GM18508 (cell line): ENCODE data around the gene FHAD1.
"Not testable (repeated sequence)": the region's sequence is repeated elsewhere in the genome, so short reads cannot be mapped to it uniquely, and the experiment has no call there.

Experiments
- ATAC-seq: cut with Tn5 transposase; IDR thresholded peaks from one replicate; pipeline ENCODE4 v1.9.1; 2021; ENCODE audit warnings: moderate number of reproducible peaks; ENCODE audit not compliant: insufficient read depth, unreplicated experiment

FHAD1 gene

DNA sequence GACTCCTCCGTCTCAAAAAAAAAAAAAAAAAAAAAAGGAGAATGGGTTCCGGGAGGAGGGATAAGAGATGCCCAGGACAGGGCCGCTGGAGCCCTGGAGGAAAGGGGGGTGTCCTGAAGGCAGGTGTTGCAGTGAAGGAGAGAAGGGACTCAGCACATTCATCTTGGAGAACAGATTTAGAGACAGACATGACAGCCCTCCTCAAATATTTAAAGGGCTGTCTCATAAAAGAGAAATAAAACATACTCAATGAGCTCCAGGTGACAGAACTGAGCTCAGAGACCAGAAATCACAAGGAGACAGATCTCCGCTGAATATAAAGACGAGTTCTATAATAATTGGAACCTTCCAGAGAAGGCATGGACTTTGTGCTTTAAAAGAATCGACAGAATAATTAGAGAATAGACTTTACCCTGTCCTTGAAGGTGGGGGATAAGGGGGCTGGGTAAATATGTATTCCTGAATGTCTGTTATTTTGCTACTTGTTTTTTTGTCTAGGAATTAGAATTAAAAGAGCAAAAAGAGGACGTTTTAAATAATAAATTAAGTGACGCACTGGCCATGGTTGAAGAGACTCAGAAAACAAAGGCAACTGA, 110.7 kb downstream of the FHAD1 start:
- no peak for ATAC-seq

DNA sequence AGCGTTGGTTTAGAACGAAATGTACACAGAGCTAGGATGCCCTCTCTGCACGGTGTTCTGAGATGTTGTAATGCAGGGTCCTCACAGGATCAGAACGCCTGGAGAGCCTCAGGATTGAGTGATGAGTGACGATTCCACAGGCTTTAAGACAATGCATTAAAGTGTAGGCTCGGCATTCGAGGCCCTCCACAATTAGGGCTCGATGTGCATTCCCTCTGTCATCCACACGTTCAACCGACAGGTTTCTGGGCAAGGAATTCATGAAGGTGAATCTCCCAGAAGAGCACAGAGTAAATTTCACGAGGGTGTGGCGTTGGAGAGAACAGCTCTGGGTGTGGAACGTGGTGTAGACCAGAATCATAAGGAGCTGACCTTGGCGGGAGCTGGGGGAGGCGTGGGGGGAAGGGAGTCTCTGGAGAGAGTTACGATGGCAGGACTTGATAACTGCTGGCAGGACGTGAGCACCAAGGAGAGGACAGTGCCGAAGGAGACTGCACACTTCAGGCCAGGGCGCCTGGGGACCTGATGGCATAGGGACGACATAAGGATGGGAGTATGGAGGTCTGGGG, 111.6 kb downstream of the FHAD1 start:
- no peak for ATAC-seq

- no peak for ATAC-seq
Observed at GRCh38 chr1:15360700-15361099, 113.7 kb downstream of the FHAD1 start.

GRCh38 chr1:15362096-15362736, 115.2 kb downstream of the FHAD1 start:
- no peak for ATAC-seq

DNA sequence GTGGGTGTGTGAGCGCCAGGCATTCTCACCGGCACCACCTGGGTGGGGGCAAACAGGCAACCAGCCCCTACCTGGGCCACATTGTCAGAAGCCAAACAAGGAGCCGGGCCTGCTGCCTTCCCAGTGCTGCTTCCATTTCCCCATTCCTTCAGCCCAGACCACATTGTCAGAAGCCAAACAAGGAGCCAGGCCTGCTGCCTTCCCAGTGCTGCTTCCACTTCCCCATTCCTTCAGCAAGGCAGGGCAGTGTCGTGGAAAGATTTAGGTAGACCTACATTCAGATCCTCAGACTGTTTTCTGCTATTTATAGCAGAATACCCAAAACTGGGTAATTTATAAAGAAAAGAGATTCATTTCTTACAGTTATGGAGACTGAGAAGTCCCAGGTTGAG, 115.7 kb downstream of the FHAD1 start:
- no peak for ATAC-seq

GRCh38 chr1:15364740-15365139, 117.7 kb downstream of the FHAD1 start:
- no peak for ATAC-seq

DNA sequence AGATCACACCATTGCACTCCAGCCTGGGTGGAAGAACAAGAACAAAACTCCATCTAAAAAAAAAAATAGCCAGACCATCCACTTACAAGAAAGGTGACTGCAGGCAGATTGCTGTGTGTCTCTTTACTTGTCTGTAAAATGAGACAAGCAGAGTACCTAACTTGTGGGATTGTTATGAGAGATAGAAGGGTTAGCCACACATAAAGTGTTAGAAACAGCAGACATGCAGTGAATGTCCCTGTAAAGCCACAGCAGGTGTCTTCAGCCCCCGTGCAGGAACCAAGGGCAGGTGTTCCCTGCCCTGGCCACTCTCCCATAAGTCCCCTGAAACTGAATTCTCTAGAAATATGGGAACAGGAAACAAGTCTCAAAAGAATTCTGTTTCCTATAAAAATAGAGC, 121.9 kb downstream of the FHAD1 start:
- no peak for ATAC-seq

DNA sequence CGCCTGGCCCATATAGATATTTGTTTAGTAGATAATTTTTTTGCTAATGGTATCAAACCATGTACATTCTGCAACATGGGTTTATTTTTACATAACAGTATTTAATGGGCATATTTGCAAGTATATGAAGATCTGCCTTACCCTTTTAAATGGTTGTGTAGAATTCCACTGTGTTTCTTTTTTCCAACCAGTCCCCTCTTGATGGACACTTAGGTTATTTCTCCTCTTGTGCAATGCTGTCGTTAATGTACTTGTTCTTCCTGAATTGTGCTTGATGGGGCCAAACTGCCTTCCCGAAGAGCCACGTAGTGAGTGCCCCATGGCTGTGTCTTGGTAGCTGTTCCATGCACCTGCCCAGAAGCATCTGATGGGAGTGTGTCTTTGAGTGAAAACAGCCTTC, 123.2 kb downstream of the FHAD1 start:
- no peak for ATAC-seq

GRCh38 chr1:15370781-15371520, 123.9 kb downstream of the FHAD1 start:
- no peak for ATAC-seq

DNA sequence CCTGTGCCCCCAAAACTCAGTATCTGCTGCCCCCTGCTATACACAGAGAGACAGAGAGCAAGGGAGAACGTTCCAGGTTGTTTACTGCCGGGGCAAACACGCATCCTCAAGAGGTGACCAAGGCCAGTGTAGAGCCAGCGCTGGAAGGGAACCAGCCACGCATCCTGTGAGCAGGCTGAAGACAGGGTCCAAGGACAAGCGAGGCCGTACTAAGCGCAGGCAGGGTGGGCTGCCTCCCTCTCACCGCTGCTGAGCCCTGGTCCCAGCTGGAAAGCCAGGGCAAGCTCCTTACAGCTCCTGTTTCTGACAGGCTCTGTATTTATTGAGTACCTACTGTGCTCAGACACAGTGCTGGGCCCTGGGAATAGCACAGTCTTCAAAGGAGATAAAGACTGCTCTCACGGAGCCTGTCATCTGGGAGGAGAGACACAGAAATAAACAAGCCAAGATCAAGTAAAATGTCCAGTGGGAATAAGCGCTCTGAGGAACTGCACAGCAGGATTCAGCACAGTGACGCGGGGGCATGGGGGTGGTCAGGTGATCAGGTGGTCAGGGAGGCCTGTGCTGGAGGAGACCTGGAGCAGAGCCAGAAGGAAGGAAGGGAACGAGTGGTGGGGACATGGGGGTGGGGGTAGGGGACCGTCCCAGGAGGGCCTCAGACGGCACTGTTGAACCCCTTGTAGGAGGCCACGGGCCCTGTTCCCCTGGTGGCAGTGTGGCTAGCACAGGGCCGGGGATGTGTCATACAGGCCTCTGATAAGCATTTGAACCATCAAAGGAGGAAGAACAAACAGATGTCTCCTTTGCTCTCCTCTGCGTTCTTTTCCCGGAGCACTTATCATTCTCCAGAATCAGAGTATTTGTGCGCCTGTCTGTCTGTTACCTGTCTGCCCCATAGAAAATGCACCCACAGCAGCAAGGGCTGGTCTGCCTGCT, 124.9 kb downstream of the FHAD1 start:
- no peak for ATAC-seq

DNA sequence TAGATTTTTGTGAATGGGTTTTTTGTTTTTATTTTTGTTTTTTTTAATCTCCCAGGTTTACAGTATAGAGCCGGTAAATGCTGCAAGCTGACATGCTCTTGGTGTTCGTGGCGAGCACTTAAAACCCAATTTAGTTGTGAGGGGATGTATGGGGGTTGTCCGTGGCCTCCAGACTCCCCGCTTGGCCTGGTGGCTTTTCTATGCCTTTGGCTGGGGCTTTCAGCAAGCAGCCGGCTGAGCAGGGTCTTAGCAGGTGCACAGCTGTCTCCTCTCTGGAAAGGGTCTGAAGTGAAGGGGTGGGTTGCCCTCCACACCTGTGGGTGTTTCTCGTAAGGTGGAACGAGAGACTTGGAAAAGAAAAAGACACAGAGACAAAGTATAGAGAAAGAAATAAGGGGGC, 131.7 kb downstream of the FHAD1 start:
- no peak for ATAC-seq

DNA sequence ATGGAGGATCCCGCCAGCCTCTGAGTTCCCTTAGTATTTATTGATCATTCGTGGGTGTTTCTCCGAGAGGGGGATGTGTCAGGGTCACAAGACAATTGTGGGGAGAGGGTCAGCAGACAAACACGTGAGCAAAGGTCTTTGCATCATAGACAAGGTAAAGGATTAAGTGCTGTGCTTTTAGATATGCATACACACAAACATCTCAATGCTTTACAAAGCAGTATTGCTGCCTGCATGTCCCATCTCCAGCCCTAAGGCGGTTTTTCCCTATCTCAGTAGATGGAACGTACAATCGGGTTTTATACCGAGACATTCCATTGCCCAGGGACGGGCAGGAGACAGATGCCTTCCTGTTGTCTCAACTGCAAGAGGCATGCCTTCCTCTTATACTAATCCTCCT, 132.1 kb downstream of the FHAD1 start:
- ATAC-seq: not testable (repeated sequence)

DNA sequence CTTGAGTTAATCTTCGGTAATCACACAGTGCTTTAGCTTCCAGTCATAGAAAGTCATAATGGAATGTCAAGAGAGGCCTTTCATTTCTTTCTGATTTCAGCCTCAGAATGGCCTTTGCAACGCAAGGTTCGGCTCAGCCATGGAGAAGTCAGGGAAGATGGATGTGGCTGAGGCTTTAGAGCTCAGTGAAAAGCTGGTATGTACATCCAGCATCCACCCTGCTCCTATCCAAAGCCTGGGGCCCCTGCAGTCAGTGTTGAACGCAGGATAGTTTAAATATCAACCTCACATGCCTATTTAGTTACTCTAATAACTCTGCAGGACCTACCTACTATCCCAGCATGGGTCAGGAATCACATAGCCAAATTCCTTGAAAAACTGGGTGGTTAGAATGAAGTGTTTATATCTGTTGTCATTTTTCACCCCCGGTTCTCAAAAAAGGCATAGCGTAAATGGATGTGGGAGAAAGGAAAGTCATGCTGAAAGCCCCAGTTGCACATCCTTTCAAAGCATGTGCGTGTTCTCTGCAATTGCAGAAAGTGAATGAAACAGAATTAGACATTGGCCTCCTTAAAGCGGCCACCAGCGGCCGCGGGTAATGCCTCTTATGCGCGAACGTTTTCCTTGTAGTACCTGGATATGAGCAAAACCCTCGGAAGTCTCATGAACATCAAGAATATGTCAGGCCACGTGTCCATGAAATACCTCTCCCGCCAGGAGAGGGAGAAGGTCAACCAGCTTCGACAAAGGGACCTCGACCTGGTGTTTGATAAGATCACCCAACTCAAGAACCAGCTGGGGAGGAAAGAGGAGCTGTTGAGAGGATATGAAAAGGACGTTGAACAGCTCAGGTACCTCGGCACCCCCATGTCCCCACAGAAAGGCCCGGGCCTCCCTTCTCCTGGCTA, 133.8 kb downstream of the FHAD1 start:
- no peak for ATAC-seq

- ATAC-seq: no peak
Observed at GRCh38 chr1:15381805-15382204, 134.8 kb downstream of the FHAD1 start.

GRCh38 chr1:15382601-15383518, 135.8 kb downstream of the FHAD1 start:
- ATAC-seq: no peak

DNA sequence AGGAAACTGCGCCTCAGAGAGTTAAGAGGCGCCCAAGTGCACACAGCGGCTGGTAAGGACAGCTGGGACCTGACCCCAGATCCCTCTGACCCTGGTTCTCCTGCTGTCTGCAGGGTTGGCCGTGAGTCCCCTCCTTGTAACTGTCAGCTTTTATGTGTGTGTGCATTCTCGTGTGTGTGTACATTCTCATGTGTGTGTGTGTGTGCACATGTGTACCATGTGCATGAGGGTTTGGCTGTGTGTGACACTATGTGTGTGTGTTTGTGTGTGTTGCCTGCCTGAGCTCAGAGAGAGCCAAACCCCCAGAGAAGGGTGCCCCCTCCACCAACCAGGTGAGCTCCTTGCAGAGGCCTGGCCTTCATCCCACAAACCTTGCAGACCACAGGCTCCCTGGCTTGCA, 136.8 kb downstream of the FHAD1 start:
- ATAC-seq: no peak

GRCh38 chr1:15384301-15384901, 137.4 kb downstream of the FHAD1 start:
- no peak for ATAC-seq

DNA sequence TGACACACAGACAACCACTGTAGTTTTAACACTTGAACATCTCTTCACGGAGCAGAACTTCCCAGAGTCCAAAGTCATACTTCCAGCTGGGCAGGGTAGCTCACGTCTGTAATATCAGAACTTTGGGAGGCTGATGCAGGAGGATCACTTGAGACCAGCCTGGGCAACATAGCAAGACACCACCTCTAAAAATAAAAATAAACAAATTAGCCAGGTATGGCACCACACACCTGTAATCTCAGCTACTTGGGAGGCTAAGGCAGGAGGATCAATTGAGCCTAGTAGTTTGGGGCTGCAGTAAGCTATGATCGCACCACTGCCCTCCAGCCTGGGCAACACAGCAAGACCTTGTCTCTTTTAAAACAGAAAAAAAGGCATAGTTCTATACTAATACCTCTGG, 138.4 kb downstream of the FHAD1 start:
- ATAC-seq: no peak
